WERI-Rb-1 (cell line): Measurements from ENCODE around the gene GSDME.
A peak's percentile ranks its signal among the peaks of the same experiment; 100 is the strongest.

Experiments
- DNase-seq: peaks from one replicate; pipeline ENCODE4 v3.0.0-alpha.2; 2020
- H3K27ac ChIP-seq: fragments of 250-450 bp; sonication (Bioruptor Pico); 2 replicates; pipeline ENCODE4 v1.5.1; 2020; ENCODE audit warnings: mild to moderate bottlenecking, moderate library complexity
- H3K27me3 ChIP-seq: fragments of 250-450 bp; sonication (Bioruptor Pico); 2 replicates; pipeline ENCODE4 v1.5.1; 2021; ENCODE audit warnings: mild to moderate bottlenecking, low read depth, moderate library complexity; ENCODE audit not compliant: insufficient read depth, severe bottlenecking
- H3K36me3 ChIP-seq: fragments of 250-450 bp; sonication (Bioruptor Pico); 2 replicates; pipeline ENCODE4 v1.5.1; 2020; ENCODE audit warnings: mild to moderate bottlenecking, moderate library complexity
- H3K4me3 ChIP-seq: 2 replicates; pipeline ENCODE4 v1.5.1; 2011; ENCODE audit warnings: low read depth, mild to moderate bottlenecking, control low read depth, low read length
- H3K9me3 ChIP-seq: fragments of 250-450 bp; sonication (Bioruptor Pico); 2 replicates; pipeline ENCODE4 v1.5.1; 2021; ENCODE audit warnings: mild to moderate bottlenecking, moderate library complexity; ENCODE audit not compliant: severe bottlenecking
- CTCF ChIP-seq: IDR thresholded peaks from 2 replicates; pipeline ENCODE4 v1.5.1; 2011; ENCODE audit warnings: low read depth, mild to moderate bottlenecking, control low read depth, inconsistent platforms, low read length

Gene GSDME

GRCh38 chr7:24769014-24769830 lies 12.0 kb upstream of the GSDME start:
- no peaks in the 10 kb centered on the region for H3K27me3 ChIP-seq
- H3K36me3 ChIP-seq = no peaks in the 10 kb centered on the region
- DNase-seq = no peak
- H3K27ac ChIP-seq = no peak overlapping the region
- no peaks in the 10 kb centered on the region for H3K9me3 ChIP-seq
- no peak for TF ChIP-seq CTCF
- no peak overlapping the region for H3K4me3 ChIP-seq

- TF ChIP-seq CTCF = peak; percentile 28; the same call in 1 of the 2 replicates
- H3K9me3 ChIP-seq = no peaks in the 10 kb centered on the region
These were observed 10.8 kb upstream of the GSDME start for GRCh38 chr7:24767878-24768569.

GRCh38 chr7:24764972-24765744 lies 7.9 kb upstream of the GSDME start:
- H3K9me3 ChIP-seq = no peaks in the 10 kb centered on the region
- no peak for DNase-seq
- H3K4me3 ChIP-seq = no peak overlapping the region
- TF ChIP-seq CTCF = no peak
- H3K36me3 ChIP-seq = no peaks in the 10 kb centered on the region
- H3K27me3 ChIP-seq = no peaks in the 10 kb centered on the region
- H3K27ac ChIP-seq = no peak overlapping the region

More at GRCh38 chr7:24767878-24768569, 10.8 kb upstream of the GSDME start:
- Histone ChIP-seq H3K36me3 (no peaks in the 10 kb centered on the region), H3K27me3 (no peaks in the 10 kb centered on the region), H3K27ac (no peak overlapping the region), H3K4me3 (no peak overlapping the region)
- no peak for DNase-seq

- Histone ChIP-seq H3K27ac (no peak overlapping the region), H3K9me3 (no peaks in the 10 kb centered on the region), H3K27me3 (no peaks in the 10 kb centered on the region), H3K36me3 (no peaks in the 10 kb centered on the region), H3K4me3 (no peak overlapping the region)
- TF ChIP-seq CTCF = no peak
- no peak for DNase-seq
These were observed 6.7 kb upstream of the GSDME start for GRCh38 chr7:24764011-24764410.

DNA sequence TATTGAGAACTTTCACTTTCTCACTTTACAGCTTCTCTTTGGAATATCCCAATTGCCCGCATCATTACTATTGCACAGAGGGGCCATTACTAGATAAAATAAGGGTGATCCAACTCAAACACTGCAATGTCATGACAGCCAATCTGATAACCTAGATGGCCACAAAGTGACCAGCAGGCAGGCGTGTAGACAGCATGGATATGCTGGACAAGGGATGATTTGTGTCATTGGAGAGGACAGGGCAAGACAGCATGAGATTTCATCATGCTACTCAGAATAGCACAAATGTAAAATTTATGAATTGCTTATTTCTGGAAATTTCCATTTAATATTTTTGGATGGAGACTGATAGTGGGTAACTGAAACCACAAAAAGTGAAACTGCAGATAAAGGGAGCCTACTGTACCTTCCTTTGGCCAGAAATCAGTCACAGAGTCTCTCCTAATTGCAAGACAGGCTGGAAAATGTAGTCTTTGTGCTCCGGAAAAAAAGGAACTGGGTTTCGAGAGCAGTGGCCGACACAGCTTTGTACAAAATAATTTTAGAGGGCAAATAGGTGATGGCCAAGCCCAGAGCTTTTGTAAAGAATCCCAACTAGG lies 6.1 kb upstream of the GSDME start:
- H3K27ac ChIP-seq = no peak overlapping the region
- DNase-seq = no peak
- H3K9me3 ChIP-seq = no peaks in the 10 kb centered on the region
- peaks cover 3% of the 10 kb centered on the region for H3K27me3 ChIP-seq
- H3K36me3 ChIP-seq = no peaks in the 10 kb centered on the region
- H3K4me3 ChIP-seq = no peak overlapping the region
- TF ChIP-seq CTCF = no peak
